ENCODE results near the gene AMPH. TPM values are rescaled to one million over a fixed set of nuclear protein-coding genes. Genes with fewer than 3 reads are reported as not detected.

Gene AMPH
- total and polyA plus RNA-seq, 3 donors from 2014 or later: 5.8 to 9.0 (median 7.6) TPM

GRCh38 chr7:38432671-38433070 lies 198.5 kb downstream of the AMPH start:
- WGBS, 2 donors: 88 to 96% methylated on average over 3 of the region's 3 CpGs
- H3K27me3 ChIP-seq: no peaks in the 10 kb centered on the region
- H3K4me3 ChIP-seq: no peak overlapping the region
- no peak overlapping the region for H3K27ac ChIP-seq
- no peaks in the 10 kb centered on the region for H3K9me3 ChIP-seq
- intact Hi-C loops (cut with DNase I; ENCODE audit: low total_unique reads): no loop called here
- TF ChIP-seq, protein P1, sequence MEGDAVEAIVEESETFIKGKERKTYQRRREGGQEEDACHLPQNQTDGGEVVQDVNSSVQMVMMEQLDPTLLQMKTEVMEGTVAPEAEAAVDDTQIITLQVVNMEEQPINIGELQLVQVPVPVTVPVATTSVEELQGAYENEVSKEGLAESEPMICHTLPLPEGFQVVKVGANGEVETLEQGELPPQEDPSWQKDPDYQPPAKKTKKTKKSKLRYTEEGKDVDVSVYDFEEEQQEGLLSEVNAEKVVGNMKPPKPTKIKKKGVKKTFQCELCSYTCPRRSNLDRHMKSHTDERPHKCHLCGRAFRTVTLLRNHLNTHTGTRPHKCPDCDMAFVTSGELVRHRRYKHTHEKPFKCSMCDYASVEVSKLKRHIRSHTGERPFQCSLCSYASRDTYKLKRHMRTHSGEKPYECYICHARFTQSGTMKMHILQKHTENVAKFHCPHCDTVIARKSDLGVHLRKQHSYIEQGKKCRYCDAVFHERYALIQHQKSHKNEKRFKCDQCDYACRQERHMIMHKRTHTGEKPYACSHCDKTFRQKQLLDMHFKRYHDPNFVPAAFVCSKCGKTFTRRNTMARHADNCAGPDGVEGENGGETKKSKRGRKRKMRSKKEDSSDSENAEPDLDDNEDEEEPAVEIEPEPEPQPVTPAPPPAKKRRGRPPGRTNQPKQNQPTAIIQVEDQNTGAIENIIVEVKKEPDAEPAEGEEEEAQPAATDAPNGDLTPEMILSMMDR (IDR thresholded peaks at IDR 0.05): no peak
- no peak for TF ChIP-seq POLR2A (IDR thresholded peaks at IDR 0.05)
- no peaks in the 10 kb centered on the region for H3K36me3 ChIP-seq (ENCODE audit: low read depth, missing control alignments)
- no peaks in the 10 kb centered on the region for H3K4me1 ChIP-seq
- no peak for DNase-seq

DNA sequence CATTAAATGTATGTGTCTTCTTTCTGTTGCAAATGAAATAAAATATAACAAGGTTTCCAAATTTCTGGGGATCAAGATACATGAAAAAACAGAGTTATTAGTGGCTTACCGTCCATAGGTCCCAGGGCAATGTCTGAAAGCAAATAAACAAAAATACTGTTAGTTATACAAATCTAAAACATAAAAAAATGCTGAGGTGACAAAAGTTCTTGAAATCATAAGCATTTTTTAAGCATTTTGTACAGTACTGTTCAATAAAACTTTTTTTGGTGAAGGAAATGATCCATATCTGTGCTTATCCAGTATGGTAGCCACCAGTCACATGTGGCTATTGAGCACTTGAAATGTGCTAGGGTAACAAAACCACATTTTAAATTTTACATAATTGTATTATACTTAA lies 199.1 kb downstream of the AMPH start:
- WGBS, 2 donors: 78 to 98% methylated on average over 1 of the region's 1 CpG
- H3K27me3 ChIP-seq: no peaks in the 10 kb centered on the region

DNA sequence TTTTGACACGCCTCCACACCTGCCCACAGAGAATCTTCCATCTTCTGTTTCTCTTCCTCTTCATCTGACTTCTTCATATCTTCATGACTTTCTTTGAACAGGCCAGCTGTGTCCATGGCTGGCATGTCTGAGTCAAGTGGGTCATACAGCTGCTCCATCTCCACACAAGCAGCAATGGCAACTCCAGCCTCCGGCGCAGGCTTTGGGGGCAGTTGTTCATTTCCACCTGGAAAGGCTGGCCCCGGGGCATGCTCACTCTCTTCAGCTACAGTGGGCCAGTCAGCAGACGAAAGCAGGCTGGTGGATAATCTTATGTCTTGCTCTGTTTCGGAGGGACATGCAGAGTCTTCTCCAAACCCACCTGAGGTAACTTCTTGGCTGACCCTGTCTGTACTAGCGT lies 202.1 kb downstream of the AMPH start:
- no peaks in the 10 kb centered on the region for H3K36me3 ChIP-seq (ENCODE audit: low read depth, missing control alignments)

More for the DNA sequence above, 199.1 kb downstream of the AMPH start:
- Histone ChIP-seq H3K4me3 (no peak overlapping the region), H3K4me1 (no peaks in the 10 kb centered on the region), H3K9me3 (no peaks in the 10 kb centered on the region), H3K36me3 (ENCODE audit: low read depth, missing control alignments) (no peaks in the 10 kb centered on the region), H3K27ac (no peak overlapping the region)
- intact Hi-C loops (cut with DNase I; ENCODE audit: low total_unique reads): no loop called here
- no peak for DNase-seq
- no peak for TF ChIP-seq POLR2A (IDR thresholded peaks at IDR 0.05)
- TF ChIP-seq, protein P1 (IDR thresholded peaks at IDR 0.05): no peak

GRCh38 chr7:38428041-38428440 lies 203.1 kb downstream of the AMPH start:
- Histone ChIP-seq H3K4me3 (no peak overlapping the region), H3K36me3 (ENCODE audit: low read depth, missing control alignments) (no peaks in the 10 kb centered on the region), H3K9me3 (no peaks in the 10 kb centered on the region), H3K4me1 (no peaks in the 10 kb centered on the region), H3K27ac (no peak overlapping the region), H3K27me3 (no peaks in the 10 kb centered on the region)
- TF ChIP-seq, protein P1 (IDR thresholded peaks at IDR 0.05): no peak
- no peak for TF ChIP-seq POLR2A (IDR thresholded peaks at IDR 0.05)
- intact Hi-C loops (cut with DNase I; ENCODE audit: low total_unique reads): no loop called here
- 25 to 43% methylated on average over 1 of the region's 1 CpG for WGBS, 2 donors
- no peak for DNase-seq

More for the DNA sequence above, 202.1 kb downstream of the AMPH start:
- H3K27ac ChIP-seq: no peak overlapping the region
- H3K4me3 ChIP-seq: no peak overlapping the region
- intact Hi-C loops (cut with DNase I; ENCODE audit: low total_unique reads): no loop called here
- no peaks in the 10 kb centered on the region for H3K4me1 ChIP-seq
- TF ChIP-seq, protein P1 (IDR thresholded peaks at IDR 0.05): no peak
- TF ChIP-seq POLR2A (IDR thresholded peaks at IDR 0.05): no peak
- no peaks in the 10 kb centered on the region for H3K27me3 ChIP-seq
- 92 to 95% methylated on average over 7 of the region's 7 CpGs for WGBS, 2 donors
- no peaks in the 10 kb centered on the region for H3K9me3 ChIP-seq
- no peak for DNase-seq

DNA sequence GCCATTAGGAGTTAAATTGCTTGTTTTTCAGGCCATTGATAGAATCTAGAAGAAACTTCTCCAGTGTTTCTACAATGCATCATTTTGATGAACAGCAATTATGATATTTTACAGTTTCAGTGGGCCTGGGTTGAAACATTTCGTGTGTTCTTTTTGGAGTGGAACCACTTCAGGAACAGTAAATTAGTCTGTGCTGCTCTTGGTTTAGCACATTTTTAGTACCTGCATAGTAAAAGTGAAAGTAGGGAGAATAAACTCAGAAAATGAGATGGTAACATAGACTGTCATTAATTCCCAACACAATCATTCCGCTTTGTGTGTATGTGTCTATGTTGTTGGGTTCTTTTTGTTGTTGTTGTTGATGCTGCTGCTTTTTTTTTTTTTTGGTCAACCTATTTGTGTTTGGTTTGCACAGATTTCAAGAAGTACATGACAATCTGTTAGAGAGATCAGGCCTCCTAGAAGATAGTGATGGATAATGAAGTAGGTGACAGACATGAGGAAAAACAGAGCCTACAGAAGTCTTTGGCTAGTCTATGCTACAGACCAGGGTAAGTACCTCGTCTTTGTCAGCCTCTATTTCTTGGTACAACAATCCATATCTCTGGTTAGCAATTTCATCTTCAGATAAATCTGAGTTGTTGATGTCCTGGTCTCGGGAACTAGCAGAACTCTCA lies 203.8 kb downstream of the AMPH start:
- Histone ChIP-seq H3K27ac (no peak overlapping the region), H3K36me3 (ENCODE audit: low read depth, missing control alignments) (no peaks in the 10 kb centered on the region), H3K4me1 (no peaks in the 10 kb centered on the region), H3K9me3 (no peaks in the 10 kb centered on the region), H3K4me3 (no peak overlapping the region), H3K27me3 (no peaks in the 10 kb centered on the region)
- no peak for DNase-seq
- WGBS, 2 donors: 41 to 58% methylated on average over 4 of the region's 4 CpGs
- TF ChIP-seq, protein P1 (IDR thresholded peaks at IDR 0.05): no peak
- TF ChIP-seq POLR2A (IDR thresholded peaks at IDR 0.05): no peak
- intact Hi-C loops (cut with DNase I; ENCODE audit: low total_unique reads): no loop called here

Data from testis (tissue), 3 donors.